GM23338 (cell line): Measurements from ENCODE around the gene SLC39A11.

ENCODE experiments used
- CREB1 ChIP-seq: fragments of 250-450 bp; sonication (Bioruptor Pico); IDR thresholded peaks from 2 replicates; pipeline ENCODE4 v1.5.0; 2020; ENCODE audit warnings: low read depth, mild to moderate bottlenecking, moderate library complexity
- CTCF ChIP-seq, 2 experiments: fragments of 200-600 bp in 1 of 2; sonication (generic) in 1 of 2; conservative IDR thresholded peaks; 2 replicates each; pipeline versions ENCODE4 v1.5.1 to v1.6.1; 2016 to 2017; ENCODE audit warnings: antibody characterized with exemption in 2 of 2, low read depth in 2 of 2, mild to moderate bottlenecking in 2 of 2, moderate library complexity in 1 of 2
- EZH2 ChIP-seq: fragments of 200-600 bp; sonication (generic); IDR thresholded peaks from one replicate; pipeline ENCODE4 v1.8.0; 2017; ENCODE audit warnings: antibody characterized with exemption, mild to moderate bottlenecking, low read depth; ENCODE audit not compliant: unreplicated experiment
- EZH2phosphoT487 ChIP-seq: fragments of 200-600 bp; sonication (generic); IDR thresholded peaks from one replicate; pipeline ENCODE4 v1.8.1; 2018; ENCODE audit warnings: antibody characterized with exemption; ENCODE audit not compliant: unreplicated experiment
- NANOG ChIP-seq: IDR thresholded peaks from 2 replicates; pipeline ENCODE4 v1.6.1; 2016; ENCODE audit warnings: antibody characterized with exemption, borderline replicate concordance
- POLR2AphosphoS5 ChIP-seq: IDR thresholded peaks from 2 replicates; pipeline ENCODE4 v1.6.1; 2016; ENCODE audit warnings: antibody characterized with exemption, low read depth
- REST ChIP-seq: IDR thresholded peaks from one replicate; pipeline ENCODE4 v1.6.1; 2018; ENCODE audit warnings: antibody characterized with exemption; ENCODE audit not compliant: unreplicated experiment
- ZNF331 ChIP-seq: fragments of 250-450 bp; sonication (Bioruptor Pico); IDR thresholded peaks from 2 replicates; pipeline ENCODE4 v1.5.0; 2020; ENCODE audit warnings: low read depth, mild to moderate bottlenecking, moderate library complexity

GRCh38 chr17:72833128-72833765 lies 259.2 kb downstream of the SLC39A11 start:
- no peak for TF ChIP-seq EZH2
- no peak for TF ChIP-seq CTCF (conservative IDR thresholded peaks at IDR 0.05; ENCODE audit: low read depth in 2 of 2)
- TF ChIP-seq POLR2AphosphoS5: no peak
- no peak for TF ChIP-seq NANOG
- TF ChIP-seq ZNF331 (CRISPR knock-in tag): no peak
- TF ChIP-seq EZH2phosphoT487: no peak
- TF ChIP-seq CREB1 (CRISPR knock-in tag): no peak
- TF ChIP-seq REST: no peak
